ENCODE data around the gene NEK6.

Gene NEK6

GRCh38 chr9:124257844-124258606 is at the start of gene NEK6:
Gene NEK6, plus strand, starts transcription at chr9:124257949. Its CDS starts 44,016 bp downstream, at chr9:124301965.
- DNase-seq, result no peak

- peak; percentile 41 for DNase-seq
Observed at GRCh38 chr9:124208571-124208970, 49.2 kb upstream of the NEK6 start.

- no peak for DNase-seq
Observed at GRCh38 chr9:124209279-124209678, 48.5 kb upstream of the NEK6 start.

- DNase-seq, result no peak
Observed at GRCh38 chr9:124209774-124210173, 48.0 kb upstream of the NEK6 start.

- no peak for DNase-seq
Observed at GRCh38 chr9:124210697-124211096, 47.1 kb upstream of the NEK6 start.

- DNase-seq, result no peak
Observed at GRCh38 chr9:124212381-124213050, 45.2 kb upstream of the NEK6 start.

GRCh38 chr9:124213396-124213795 is 44.4 kb upstream of the NEK6 start:
- DNase-seq, result no peak

GRCh38 chr9:124214116-124214515 is 43.6 kb upstream of the NEK6 start:
- no peak for DNase-seq

GRCh38 chr9:124214596-124215367 is 43.0 kb upstream of the NEK6 start:
- no peak for DNase-seq

- no peak for DNase-seq
Observed at GRCh38 chr9:124215368-124215910, 42.3 kb upstream of the NEK6 start.

GRCh38 chr9:124215956-124216355 is 41.8 kb upstream of the NEK6 start:
- no peak for DNase-seq

GRCh38 chr9:124216474-124217176 is 41.1 kb upstream of the NEK6 start:
- DNase-seq, result peak; percentile 95

GRCh38 chr9:124217836-124218437 is 39.8 kb upstream of the NEK6 start:
- DNase-seq, result peak; percentile 84

- peak; percentile 98 for DNase-seq
Observed at GRCh38 chr9:124218438-124218982, 39.2 kb upstream of the NEK6 start.

- DNase-seq, result peak; percentile 31
Observed at GRCh38 chr9:124218987-124219461, 38.7 kb upstream of the NEK6 start.

- DNase-seq, result no peak
Observed at GRCh38 chr9:124220946-124221451, 36.8 kb upstream of the NEK6 start.

GRCh38 chr9:124221676-124222075 is 36.1 kb upstream of the NEK6 start:
- peak; percentile 45 for DNase-seq

- no peak for DNase-seq
Observed at GRCh38 chr9:124222109-124222508, 35.6 kb upstream of the NEK6 start.

GRCh38 chr9:124222918-124223720 is 34.6 kb upstream of the NEK6 start:
- peak; percentile 96 for DNase-seq

GRCh38 chr9:124225945-124226344 is 31.8 kb upstream of the NEK6 start:
- DNase-seq, result no peak

- DNase-seq, result no peak
Observed at GRCh38 chr9:124228516-124228915, 29.2 kb upstream of the NEK6 start.
